Endothelial cell of umbilical vein (primary cell): ENCODE results near the gene LRCH1. TPM values are rescaled to one million over a fixed set of nuclear protein-coding genes. Genes with fewer than 3 reads are reported as not detected.

Experiments used
- BruUV-seq: library from RNA; stranded (reverse); fragments of 400-500 nt; replicated peaks from 2 replicates; lab custom pipeline; 2021; lab: Mats Ljungman, UMichigan
- CTCF ChIA-PET: fragments of 300-600, 350-600 bp; sonication (Branson Sonifier 250); formaldehyde crosslinking; loops from one replicate; lab custom pipeline; 2021; ENCODE audit warnings: antibody characterized with exemption, inconsistent platforms; lab: Charles Lee
- POLR2A ChIA-PET: fragments of 300-600, 350-600 bp; sonication (Branson Sonifier 250); formaldehyde crosslinking; loops from one replicate; lab custom pipeline; 2021; ENCODE audit warnings: antibody characterized with exemption, inconsistent platforms; lab: Charles Lee
- DNase-seq: peaks from one replicate; pipeline ENCODE4 v3.0.0-alpha.2; 2011; ENCODE audit warnings: low read depth, low spot score
- FAIRE-seq: peaks from 2 replicates; lab custom pipeline; 2011; peaks lifted over from hg19 to GRCh38; lab: Jason Lieb, UNC
- H2AFZ ChIP-seq: 2 replicates; pipeline ENCODE4 v1.6.0; 2012; ENCODE audit warnings: low read depth, low read length, control low read depth, inconsistent platforms
- H3K27ac ChIP-seq: 2 replicates; pipeline ENCODE4 v1.5.1; 2011; ENCODE audit warnings: low read depth, mild to moderate bottlenecking, control low read depth, low read length, moderate library complexity; ENCODE audit not compliant: insufficient read depth
- H3K27me3 ChIP-seq, 2 experiments: 2 replicates each; pipeline versions ENCODE4 v1.6.0 to v1.6.1; 2011; ENCODE audit warnings: low read length in 2 of 2, mixed read lengths in 1 of 2; ENCODE audit not compliant: control insufficient read depth in 2 of 2, insufficient read depth in 2 of 2
- H3K36me3 ChIP-seq, 2 experiments: 2 replicates in 1 of 2; 3 replicates in 1 of 2; pipeline ENCODE4 v1.5.1; 2011; ENCODE audit warnings: low read length in 2 of 2, mild to moderate bottlenecking in 1 of 2, moderate library complexity in 1 of 2; ENCODE audit not compliant: control insufficient read depth in 2 of 2, insufficient read depth in 2 of 2; ENCODE audit errors: extremely low read depth in 1 of 2
- H3K4me1 ChIP-seq: 3 replicates; pipeline ENCODE4 v1.5.1; 2011; ENCODE audit warnings: mild to moderate bottlenecking, low read length; ENCODE audit not compliant: control insufficient read depth, insufficient read depth; ENCODE audit errors: extremely low read depth
- H3K4me2 ChIP-seq: 2 replicates; pipeline ENCODE4 v1.6.1; 2011; ENCODE audit warnings: low read length, control low read depth, mixed read lengths; ENCODE audit not compliant: insufficient read depth
- H3K4me3 ChIP-seq, 3 experiments: fragments of 200-600 bp in 1 of 3; sonication (generic), shearing (Covaris generic) in 1 of 3; replicated peaks in 1 of 3; 2 replicates each; pipeline ENCODE4 v1.5.1; 2011 to 2016; ENCODE audit warnings: control low read depth in 3 of 3, low read length in 3 of 3, mild to moderate bottlenecking in 2 of 3, inconsistent platforms in 1 of 3, low read depth in 1 of 3, moderate library complexity in 1 of 3; ENCODE audit not compliant: insufficient read depth in 1 of 3
- H3K79me2 ChIP-seq: 2 replicates; pipeline ENCODE4 v1.6.0; 2012; ENCODE audit warnings: low read length, inconsistent platforms; ENCODE audit not compliant: control insufficient read depth, insufficient read depth
- H3K9ac ChIP-seq: replicated peaks from 2 replicates; pipeline ENCODE3; 2011; ENCODE audit warnings: low read length, control low read depth; ENCODE audit not compliant: insufficient read depth; ENCODE audit errors: extremely low read depth
- H3K9me1 ChIP-seq: replicated peaks from 3 replicates; pipeline ENCODE4 v1.6.0; 2011; ENCODE audit warnings: mild to moderate bottlenecking, low read length; ENCODE audit not compliant: control insufficient read depth, insufficient read depth; ENCODE audit errors: extremely low read depth
- H3K9me3 ChIP-seq: replicated peaks from 2 replicates; pipeline ENCODE4 v1.5.1; 2012; ENCODE audit warnings: low read length, inconsistent platforms; ENCODE audit not compliant: control insufficient read depth, insufficient read depth
- H4K20me1 ChIP-seq: replicated peaks from 2 replicates; pipeline ENCODE3; 2011; ENCODE audit warnings: mild to moderate bottlenecking, low read length; ENCODE audit not compliant: control insufficient read depth, insufficient read depth; ENCODE audit errors: extremely low read depth
- CTCF ChIP-seq, 2 donors: IDR thresholded peaks; 1 replicate in 1 of 2; 2 replicates in 1 of 2; pipeline ENCODE4 v1.5.1; 2011; ENCODE audit warnings: low read length in 2 of 2, mild to moderate bottlenecking in 2 of 2, moderate library complexity in 2 of 2, control low read depth in 1 of 2, inconsistent platforms in 1 of 2, low read depth in 1 of 2; ENCODE audit not compliant: insufficient read depth in 1 of 2; ENCODE audit errors: extremely low read depth in 1 of 2
- EZH2 ChIP-seq: IDR thresholded peaks from 2 replicates; pipeline ENCODE4 v1.6.1; 2012; ENCODE audit warnings: borderline replicate concordance, low read depth, mild to moderate bottlenecking, moderate library complexity, low read length, inconsistent platforms; ENCODE audit not compliant: severe bottlenecking
- FOS ChIP-seq: IDR thresholded peaks from 2 replicates; pipeline ENCODE4 v1.6.1; 2011; ENCODE audit warnings: mild to moderate bottlenecking, low read length, moderate library complexity, borderline replicate concordance; ENCODE audit not compliant: insufficient read depth
- GATA2 ChIP-seq: IDR thresholded peaks from 2 replicates; pipeline ENCODE4 v1.7.0; 2011; ENCODE audit warnings: low read depth, mild to moderate bottlenecking, moderate library complexity, mixed read lengths, low read length; ENCODE audit not compliant: insufficient read length, insufficient read depth
- JUN ChIP-seq: IDR thresholded peaks from 2 replicates; pipeline ENCODE4 v1.6.1; 2011; ENCODE audit warnings: borderline replicate concordance, low read depth; ENCODE audit not compliant: insufficient read length, insufficient read depth
- MAX ChIP-seq: IDR thresholded peaks from 2 replicates; pipeline ENCODE4 v1.6.1; 2011; ENCODE audit not compliant: insufficient read depth, insufficient read length
- MYC ChIP-seq: IDR thresholded peaks from one replicate; pipeline ENCODE4 v1.6.1; 2011; ENCODE audit warnings: mild to moderate bottlenecking, low read depth, low read length
- POLR2A ChIP-seq: IDR thresholded peaks from 2 replicates; pipeline ENCODE4 v1.6.1; 2012; ENCODE audit warnings: low read depth, mild to moderate bottlenecking, control low read depth, low read length
- POLR2AphosphoS5 ChIP-seq: IDR thresholded peaks from 2 replicates; pipeline ENCODE4 v1.6.1; 2012; ENCODE audit warnings: low read depth, mild to moderate bottlenecking, control low read depth, low read length, moderate library complexity; ENCODE audit not compliant: insufficient read depth
- dilution Hi-C: fragments of 300-500 bp; cut with MboI; formaldehyde crosslinking; loops from one replicate; pipeline ENCODE4 v1.15.0; 2019; ENCODE audit warnings: low sequenced_read_pairs; ENCODE audit not compliant: extremely low pct_ligation_motif_present
- intact Hi-C: fragments of 100-400 bp; cut with micrococcal nuclease; formaldehyde crosslinking; loops from one replicate; pipeline ENCODE4 v1.10.0; 2022
- polyA plus RNA-seq, 4 experiments: library from polyadenylated mRNA; depleted of rRNA in 3 of 4; stranded (reverse) in 3 of 4; unstranded in 1 of 4; fragments of >200 nt; gene quantifications; 2 replicates each; pipeline versions ENCODE4 v1.2.1 to v1.2.3, GENCODE V29; 2011 to 2012; ENCODE audit warnings: missing spikeins in 1 of 4
- total RNA-seq: library from RNA; stranded (reverse); gene quantifications from 2 replicates; pipeline ENCODE4 v1.2.3, GENCODE V29; 2021

LRCH1 gene
- total and polyA plus RNA-seq, 2 donors (not counting 3 experiments of a cell fraction or from before 2014, with no cell fraction given) = 5.4 to 16.5 TPM

GRCh38 chr13:46578590-46578975 lies 25.6 kb downstream of the LRCH1 start:
- intact Hi-C loops (no loop called here), dilution Hi-C loops (no loop called here)
- Histone ChIP-seq H3K4me2 (no peak overlapping the region), H3K9ac (no peak overlapping the region), H3K9me3 (no peaks in the 10 kb centered on the region), H3K27ac (no peak overlapping the region), H3K4me1 (no peaks in the 10 kb centered on the region), H2AFZ (no peak overlapping the region), H3K4me3 (no peak overlapping the region), H4K20me1 (peaks cover 3% of the 10 kb centered on the region), H3K79me2 (peaks cover 21% of the 10 kb centered on the region), H3K9me1 (no peaks in the 10 kb centered on the region), H3K36me3 (no peaks in the 10 kb centered on the region), H3K27me3 (no peaks in the 10 kb centered on the region)
- DNase-seq = no peak
- no peak for FAIRE-seq
- no TSS peak for BruUV-seq
- ChIA-PET POLR2A (no interaction called here), CTCF (no interaction called here)
- no peak for TF ChIP-seq POLR2A
- TF ChIP-seq JUN = no peak
- TF ChIP-seq FOS = no peak
- TF ChIP-seq GATA2 = no peak
- TF ChIP-seq MYC = no peak
- no peak for TF ChIP-seq EZH2
- TF ChIP-seq CTCF (IDR thresholded peaks at IDR 0.05; ENCODE audit: extremely low read depth in 1 of 2, insufficient read depth in 1 of 2, low read depth in 1 of 2, low read length in 2 of 2) = no peak
- TF ChIP-seq MAX = no peak
- no peak for TF ChIP-seq POLR2AphosphoS5
